Testis (tissue), 5 donors: ENCODE data around the gene OR10S1. TPM values are rescaled to one million over a fixed set of nuclear protein-coding genes. Genes with fewer than 3 reads are reported as not detected.
"Not testable (repeated sequence)": the region's sequence is repeated elsewhere in the genome, so short reads cannot be mapped to it uniquely, and the experiment has no call there.

Experiments used
- DNase-seq: peaks from one replicate; pipeline ENCODE4 v3.0.0-alpha.2; 2019
- H3K27ac ChIP-seq, 2 donors: fragments of 200-600 bp; sonication (generic); one replicate each; pipeline ENCODE4 v1.5.1; 2019
- H3K27me3 ChIP-seq: fragments of 200-600 bp; sonication (generic); one replicate; pipeline ENCODE4 v1.5.1; 2019
- H3K36me3 ChIP-seq: fragments of 200-600 bp; sonication (generic); one replicate; pipeline ENCODE4 v1.5.1; 2017; ENCODE audit warnings: low read depth; ENCODE audit errors: missing control alignments
- H3K4me1 ChIP-seq: fragments of 200-600 bp; sonication (generic); one replicate; pipeline ENCODE4 v1.5.1; 2019
- H3K4me3 ChIP-seq, 2 donors: fragments of 200-600 bp; sonication (generic); one replicate each; pipeline ENCODE4 v1.5.1; 2017 to 2019
- H3K9me3 ChIP-seq: fragments of 200-600 bp; sonication (generic); one replicate; pipeline ENCODE4 v1.5.1; 2017
- CTCF ChIP-seq, 3 experiments: fragments of 450-650 bp in 2 of 3; fragments of 200-600 bp in 1 of 3; sonication (generic) in 1 of 3; IDR thresholded peaks; one replicate each; pipeline ENCODE4 v1.5.1; 2016 to 2019; ENCODE audit warnings: antibody characterized with exemption in 3 of 3, mild to moderate bottlenecking in 2 of 3, moderate library complexity in 1 of 3
- POLR2A ChIP-seq: fragments of 450-650 bp; IDR thresholded peaks from one replicate; pipeline ENCODE4 v1.6.1; 2017; ENCODE audit warnings: antibody characterized with exemption, mild to moderate bottlenecking, moderate library complexity
- WGBS, 2 donors: methylation state at CpG; one replicate each; pipeline ENCODE4 v1.1.5; 2018; 5-methylcytosine and 5-hydroxymethylcytosine counted together
- intact Hi-C: fragments of 100-400 bp; cut with DNase I; formaldehyde crosslinking; loops from one replicate; pipeline ENCODE4 v1.15.1; 2023; ENCODE audit warnings: low total_unique reads
- long read RNA-seq, 2 donors: transcript quantifications; one replicate each; lab custom pipeline, GENCODE V29; 2026
- polyA plus RNA-seq: library from polyadenylated mRNA; stranded (reverse); fragments of 350-450 nt; fragmentation: Illumina TruSeq; extraction: RNeasy Lipid Tissue Mini Kit (QIAGEN cat#74804); gene quantifications from one replicate; pipeline ENCODE4 v1.2.3, GENCODE V29; 2014; ENCODE audit warnings: low read depth, low replicate concordance; ENCODE audit not compliant: insufficient read depth
- total RNA-seq, 2 donors: library from RNA; depleted of rRNA; stranded (reverse); fragments of >200 nt; gene quantifications; one replicate each; pipeline ENCODE4 v1.2.3, GENCODE V29; 2016

Gene OR10S1
- total RNA-seq (not detected), polyA plus RNA-seq (not detected)
- long read RNA-seq, donor 1: 0 reads
- long read RNA-seq, donor 2: 0 reads

- Histone ChIP-seq H3K36me3 (no peaks in the 10 kb centered on the region), H3K4me1 (no peaks in the 10 kb centered on the region), H3K4me3 (no peak within 1 kb of the TSS), H3K27me3 (no peaks in the 10 kb centered on the region), H3K9me3 (no peaks in the 10 kb centered on the region), H3K27ac (no peak within 1 kb of the TSS)
- no peak for DNase-seq
- TF ChIP-seq POLR2A: no peak
- no peak for TF ChIP-seq CTCF (IDR thresholded peaks at IDR 0.05)
- intact Hi-C loops: no loop called here
Observed at GRCh38 chr11:123977731-123978347, at the start of gene OR10S1. Gene OR10S1, minus strand, starts transcription at chr11:123977781. Its CDS starts 117 bp downstream, at chr11:123977664.

- no peak for TF ChIP-seq CTCF (IDR thresholded peaks at IDR 0.05)
- TF ChIP-seq POLR2A: no peak
- Histone ChIP-seq H3K4me1 (no peaks in the 10 kb centered on the region), H3K36me3 (no peaks in the 10 kb centered on the region), H3K27me3 (no peaks in the 10 kb centered on the region), H3K27ac (no peak within 1 kb of the TSS), H3K4me3 (no peak within 1 kb of the TSS), H3K9me3 (no peaks in the 10 kb centered on the region)
- 63 to 87% methylated on average over 2 of the region's 2 CpGs for WGBS, 2 donors
- DNase-seq: no peak
- intact Hi-C loops: no loop called here
Observed at GRCh38 chr11:124026498-124026897, 48.9 kb upstream of the OR10S1 start, which contains the start of gene OR10G8. Gene OR10G8, plus strand, starts transcription at chr11:124026798. Its CDS starts 2,825 bp downstream, at chr11:124029623.

GRCh38 chr11:124015837-124016236 is 38.3 kb upstream of the OR10S1 start:
- H3K4me3 ChIP-seq, H3K36me3 ChIP-seq, H3K4me1 ChIP-seq, DNase-seq, H3K27me3 ChIP-seq, intact Hi-C loops, H3K27ac ChIP-seq, H3K9me3 ChIP-seq: not testable (repeated sequence)
- 82 to 89% methylated on average over 3 of the region's 9 CpGs for WGBS, 2 donors

GRCh38 chr11:124012697-124013096 is 35.1 kb upstream of the OR10S1 start, which contains the start of gene OR10G4:
Gene OR10G4, plus strand, starts transcription at chr11:124012997. Its CDS starts 2,578 bp downstream, at chr11:124015575.
- Histone ChIP-seq H3K27me3 (no peaks in the 10 kb centered on the region), H3K36me3 (no peaks in the 10 kb centered on the region), H3K27ac (no peak within 1 kb of the TSS), H3K4me1 (no peaks in the 10 kb centered on the region), H3K9me3 (no peaks in the 10 kb centered on the region), H3K4me3 (no peak within 1 kb of the TSS)
- intact Hi-C loops: no loop called here
- WGBS, 2 donors: 81 to 95% methylated on average over 2 of the region's 2 CpGs
- TF ChIP-seq POLR2A (no peak), CTCF (IDR thresholded peaks at IDR 0.05) (no peak)
- no peak for DNase-seq

- Histone ChIP-seq H3K27ac (no peak within 1 kb of the TSS), H3K4me3 (no peak within 1 kb of the TSS), H3K9me3 (no peaks in the 10 kb centered on the region), H3K36me3 (no peaks in the 10 kb centered on the region), H3K4me1 (no peaks in the 10 kb centered on the region), H3K27me3 (no peaks in the 10 kb centered on the region)
- DNase-seq: no peak
- intact Hi-C loops: no loop called here
- TF ChIP-seq POLR2A (no peak), CTCF (IDR thresholded peaks at IDR 0.05) (no peak)
- WGBS, 2 donors: 56 to 81% methylated on average over 1 of the region's 1 CpG
Observed at GRCh38 chr11:123995119-123995518, 17.5 kb upstream of the OR10S1 start, which contains the start of gene OR10G6. Gene OR10G6, minus strand, starts transcription at chr11:123995161. Its CDS starts 0 bp downstream, at chr11:123995161.
